Astrocyte of the spinal cord (primary cell): Measurements from ENCODE around the gene SPDEF.

Experiments
- DNase-seq: peaks from one replicate; pipeline ENCODE4 v3.0.0; 2011; ENCODE audit warnings: low read depth, low spot score
- H3K4me3 ChIP-seq: 2 replicates; pipeline ENCODE4 v1.5.1; 2011; ENCODE audit warnings: low read depth, mild to moderate bottlenecking, low read length, moderate library complexity
- CTCF ChIP-seq: IDR thresholded peaks from 2 replicates; pipeline ENCODE4 v1.5.1; 2012; ENCODE audit warnings: low read depth, mild to moderate bottlenecking, low read length, inconsistent platforms
- in situ Hi-C: cut with HindIII; loops from 2 replicates; pipeline ENCODE4 v1.10.0; 2017; ENCODE audit warnings: low sequenced_read_pairs

Gene SPDEF

GRCh38 chr6:34584694-34585093 lies 28.6 kb upstream of the SPDEF start:
- no peak overlapping the region for H3K4me3 ChIP-seq
- TF ChIP-seq CTCF: no peak
- in situ Hi-C loops: no loop called here
- DNase-seq: no peak

GRCh38 chr6:34583861-34584604 lies 27.9 kb upstream of the SPDEF start:
- H3K4me3 ChIP-seq: no peak overlapping the region
- no peak for DNase-seq
- in situ Hi-C loops: no loop called here
- no peak for TF ChIP-seq CTCF

- H3K4me3 ChIP-seq: no peak overlapping the region
- in situ Hi-C loops: no loop called here
- no peak for DNase-seq
- peak; percentile 42 for TF ChIP-seq CTCF
Measured at GRCh38 chr6:34583461-34583860, 27.3 kb upstream of the SPDEF start.

- in situ Hi-C loops: no loop called here
- TF ChIP-seq CTCF: no peak
- no peak overlapping the region for H3K4me3 ChIP-seq
- DNase-seq: no peak
Measured at GRCh38 chr6:34581561-34581920, 25.4 kb upstream of the SPDEF start.

- no peak for DNase-seq
- in situ Hi-C loops: no loop called here
- TF ChIP-seq CTCF: no peak
- H3K4me3 ChIP-seq: no peak overlapping the region
Measured at GRCh38 chr6:34580707-34581560, 24.8 kb upstream of the SPDEF start.

GRCh38 chr6:34578445-34579262 lies 22.5 kb upstream of the SPDEF start:
- in situ Hi-C loops: no loop called here
- no peak for TF ChIP-seq CTCF
- no peak for DNase-seq
- H3K4me3 ChIP-seq: no peak overlapping the region
